ENCODE measurements around the gene ITIH6. TPM values are rescaled to one million over a fixed set of nuclear protein-coding genes. Genes with fewer than 3 reads are reported as not detected.

Gene ITIH6
- polyA plus RNA-seq, 1 donor from 2014 or later: not detected

DNA sequence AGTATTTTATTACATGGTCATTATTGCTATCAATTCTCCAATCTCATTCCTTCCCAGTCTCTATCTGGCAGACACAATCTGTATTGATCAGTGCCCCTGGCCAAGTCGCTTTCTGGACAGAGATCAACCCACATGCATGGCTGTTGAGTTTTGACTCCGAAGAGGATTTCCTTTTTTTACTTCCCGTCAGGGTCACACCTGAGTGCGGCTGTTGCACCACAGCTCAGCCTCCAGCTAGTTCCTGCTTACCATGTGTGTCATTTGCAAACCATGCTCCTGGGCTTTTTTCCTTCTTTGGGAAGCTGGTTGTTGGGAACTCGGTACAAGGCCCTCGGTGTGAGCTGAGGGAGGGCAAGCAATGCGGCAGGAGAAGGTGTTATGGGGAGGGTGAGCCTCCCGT lies 21.1 kb upstream of the ITIH6 start:
- Histone ChIP-seq H3K9me3 (ENCODE audit: low read length) (no peaks in the 10 kb centered on the region), H3K4me2 (ENCODE audit: low read length) (no peak overlapping the region), H4K20me1 (ENCODE audit: insufficient read depth) (no peaks in the 10 kb centered on the region), H3K9ac (ENCODE audit: low read length) (no peak overlapping the region), H2AFZ (ENCODE audit: low read depth, low read length) (no peak overlapping the region), H3K79me2 (replicated peaks; ENCODE audit: insufficient read depth, low read length) (no peaks in the 10 kb centered on the region), H3K27ac (ENCODE audit: low read length) (no peak overlapping the region), H3F3A (ENCODE audit: insufficient read depth, low read length, poor library complexity, severe bottlenecking) (no peaks in the 10 kb centered on the region), H3K36me3 (ENCODE audit: insufficient read depth, low read length) (no peaks in the 10 kb centered on the region), H3K27me3 (ENCODE audit: insufficient read depth, low read depth, low read length) (no peaks in the 10 kb centered on the region), H3K9me2 (ENCODE audit: insufficient read depth, low read length) (no peaks in the 10 kb centered on the region), H3K4me3 (ENCODE audit: low read length) (no peak overlapping the region)
- TF ChIP-seq SMC3 (conservative IDR thresholded peaks at IDR 0.05; ENCODE audit: poor library complexity): no peak
- TF ChIP-seq, protein P1, sequence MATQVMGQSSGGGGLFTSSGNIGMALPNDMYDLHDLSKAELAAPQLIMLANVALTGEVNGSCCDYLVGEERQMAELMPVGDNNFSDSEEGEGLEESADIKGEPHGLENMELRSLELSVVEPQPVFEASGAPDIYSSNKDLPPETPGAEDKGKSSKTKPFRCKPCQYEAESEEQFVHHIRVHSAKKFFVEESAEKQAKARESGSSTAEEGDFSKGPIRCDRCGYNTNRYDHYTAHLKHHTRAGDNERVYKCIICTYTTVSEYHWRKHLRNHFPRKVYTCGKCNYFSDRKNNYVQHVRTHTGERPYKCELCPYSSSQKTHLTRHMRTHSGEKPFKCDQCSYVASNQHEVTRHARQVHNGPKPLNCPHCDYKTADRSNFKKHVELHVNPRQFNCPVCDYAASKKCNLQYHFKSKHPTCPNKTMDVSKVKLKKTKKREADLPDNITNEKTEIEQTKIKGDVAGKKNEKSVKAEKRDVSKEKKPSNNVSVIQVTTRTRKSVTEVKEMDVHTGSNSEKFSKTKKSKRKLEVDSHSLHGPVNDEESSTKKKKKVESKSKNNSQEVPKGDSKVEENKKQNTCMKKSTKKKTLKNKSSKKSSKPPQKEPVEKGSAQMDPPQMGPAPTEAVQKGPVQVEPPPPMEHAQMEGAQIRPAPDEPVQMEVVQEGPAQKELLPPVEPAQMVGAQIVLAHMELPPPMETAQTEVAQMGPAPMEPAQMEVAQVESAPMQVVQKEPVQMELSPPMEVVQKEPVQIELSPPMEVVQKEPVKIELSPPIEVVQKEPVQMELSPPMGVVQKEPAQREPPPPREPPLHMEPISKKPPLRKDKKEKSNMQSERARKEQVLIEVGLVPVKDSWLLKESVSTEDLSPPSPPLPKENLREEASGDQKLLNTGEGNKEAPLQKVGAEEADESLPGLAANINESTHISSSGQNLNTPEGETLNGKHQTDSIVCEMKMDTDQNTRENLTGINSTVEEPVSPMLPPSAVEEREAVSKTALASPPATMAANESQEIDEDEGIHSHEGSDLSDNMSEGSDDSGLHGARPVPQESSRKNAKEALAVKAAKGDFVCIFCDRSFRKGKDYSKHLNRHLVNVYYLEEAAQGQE (IDR thresholded peaks at IDR 0.05; ENCODE audit: borderline replicate concordance): no peak
- TF ChIP-seq CTCF (IDR thresholded peaks at IDR 0.05; ENCODE audit: poor library complexity, severe bottlenecking): no peak
- TF ChIP-seq MXI1 (conservative IDR thresholded peaks at IDR 0.05; ENCODE audit: poor library complexity, severe bottlenecking): no peak
- no peak for TF ChIP-seq RAD21 (conservative IDR thresholded peaks at IDR 0.05)
- no peak for TF ChIP-seq EZH2 (IDR thresholded peaks at IDR 0.05; ENCODE audit: borderline replicate concordance, insufficient read depth, low read length, poor library complexity, severe bottlenecking)
- TF ChIP-seq POLR2AphosphoS5 (IDR thresholded peaks at IDR 0.05): no peak
- TF ChIP-seq TAF1 (IDR thresholded peaks at IDR 0.05; ENCODE audit: low read depth): no peak

GRCh38 chrX:54818221-54818620 lies 20.2 kb upstream of the ITIH6 start:
- H3F3A ChIP-seq (ENCODE audit: insufficient read depth, low read length, poor library complexity, severe bottlenecking): no peaks in the 10 kb centered on the region
- TF ChIP-seq TAF1 (IDR thresholded peaks at IDR 0.05; ENCODE audit: low read depth): no peak
- no peaks in the 10 kb centered on the region for H3K27me3 ChIP-seq (ENCODE audit: insufficient read depth, low read depth, low read length)

DNA sequence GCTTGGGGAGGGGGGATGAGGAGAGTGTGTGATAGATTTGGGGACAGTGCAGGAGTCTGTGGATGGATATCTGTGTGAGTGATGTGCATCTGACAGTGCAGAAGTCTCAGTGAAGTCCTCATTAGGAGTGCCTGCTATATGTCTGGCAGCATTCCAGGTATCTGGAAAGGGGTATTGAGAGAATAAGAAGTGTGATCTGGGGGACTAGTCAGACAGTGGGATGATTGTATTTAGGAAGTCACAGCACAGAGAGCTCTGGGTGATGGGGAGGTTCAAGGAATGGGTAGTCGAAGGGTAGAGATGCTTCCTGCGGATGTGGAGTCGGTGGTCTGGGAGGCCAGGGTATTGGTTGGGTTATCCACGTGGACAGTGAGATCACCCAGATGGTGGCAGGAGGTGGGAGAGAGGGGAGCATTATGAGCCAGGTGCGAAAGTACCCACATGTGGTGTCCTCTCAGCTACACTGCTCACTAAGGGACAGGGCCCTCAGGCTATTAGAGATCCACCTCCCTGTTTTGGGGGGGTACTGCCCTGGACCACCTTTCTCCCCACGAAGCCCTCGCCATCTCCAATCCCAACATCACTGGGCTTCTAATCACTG lies 19.3 kb upstream of the ITIH6 start:
- Histone ChIP-seq H2AFZ (ENCODE audit: low read depth, low read length) (no peak overlapping the region), H3K9ac (ENCODE audit: low read length) (no peak overlapping the region), H3F3A (ENCODE audit: insufficient read depth, low read length, poor library complexity, severe bottlenecking) (no peaks in the 10 kb centered on the region), H4K20me1 (ENCODE audit: insufficient read depth) (no peaks in the 10 kb centered on the region), H3K27ac (ENCODE audit: low read length) (no peak overlapping the region), H3K9me3 (ENCODE audit: low read length) (no peaks in the 10 kb centered on the region), H3K27me3 (ENCODE audit: insufficient read depth, low read depth, low read length) (no peaks in the 10 kb centered on the region), H3K79me2 (replicated peaks; ENCODE audit: insufficient read depth, low read length) (no peaks in the 10 kb centered on the region), H3K4me2 (ENCODE audit: low read length) (no peak overlapping the region), H3K36me3 (ENCODE audit: insufficient read depth, low read length) (no peaks in the 10 kb centered on the region), H3K4me3 (ENCODE audit: low read length) (no peak overlapping the region), H3K9me2 (ENCODE audit: insufficient read depth, low read length) (no peaks in the 10 kb centered on the region)
- TF ChIP-seq EZH2 (IDR thresholded peaks at IDR 0.05; ENCODE audit: borderline replicate concordance, insufficient read depth, low read length, poor library complexity, severe bottlenecking): no peak
- no peak for TF ChIP-seq TAF1 (IDR thresholded peaks at IDR 0.05; ENCODE audit: low read depth)
- TF ChIP-seq CTCF (IDR thresholded peaks at IDR 0.05; ENCODE audit: poor library complexity, severe bottlenecking): no peak
- TF ChIP-seq, protein P1 (IDR thresholded peaks at IDR 0.05; ENCODE audit: borderline replicate concordance): no peak
- no peak for TF ChIP-seq SMC3 (conservative IDR thresholded peaks at IDR 0.05; ENCODE audit: poor library complexity)
- no peak for TF ChIP-seq EP300 (conservative IDR thresholded peaks at IDR 0.05; ENCODE audit: poor library complexity, severe bottlenecking)
- TF ChIP-seq POLR2AphosphoS5 (IDR thresholded peaks at IDR 0.05): no peak

More at GRCh38 chrX:54818221-54818620, 20.2 kb upstream of the ITIH6 start:
- H3K79me2 ChIP-seq (replicated peaks; ENCODE audit: insufficient read depth, low read length): no peaks in the 10 kb centered on the region
- H3K4me3 ChIP-seq (ENCODE audit: low read length): no peak overlapping the region
- no peaks in the 10 kb centered on the region for H4K20me1 ChIP-seq (ENCODE audit: insufficient read depth)
- no peaks in the 10 kb centered on the region for H3K9me3 ChIP-seq (ENCODE audit: low read length)
- H3K36me3 ChIP-seq (ENCODE audit: insufficient read depth, low read length): no peaks in the 10 kb centered on the region
- H3K4me2 ChIP-seq (ENCODE audit: low read length): no peak overlapping the region
- no peak overlapping the region for H3K27ac ChIP-seq (ENCODE audit: low read length)
- no peaks in the 10 kb centered on the region for H3K9me2 ChIP-seq (ENCODE audit: insufficient read depth, low read length)
- no peak overlapping the region for H2AFZ ChIP-seq (ENCODE audit: low read depth, low read length)
- no peak overlapping the region for H3K9ac ChIP-seq (ENCODE audit: low read length)
